IPS-15b (cell line): ENCODE data around the gene DPEP1.
A peak's percentile ranks its signal among the peaks of the same experiment; 100 is the strongest.

Experiments
- H3K27me3 ChIP-seq: one replicate; pipeline ENCODE4 v1.6.1; 2013; ENCODE audit warnings: low read length; ENCODE audit not compliant: control insufficient read depth, insufficient read depth
- H3K36me3 ChIP-seq: one replicate; pipeline ENCODE4 v1.6.1; 2013; ENCODE audit warnings: low read length; ENCODE audit not compliant: control insufficient read depth, insufficient read depth
- H3K4me1 ChIP-seq: one replicate; pipeline ENCODE4 v1.6.1; 2013; ENCODE audit warnings: mild to moderate bottlenecking, low read length; ENCODE audit not compliant: control insufficient read depth, insufficient read depth
- H3K4me3 ChIP-seq: one replicate; pipeline ENCODE4 v1.5.1; 2013; ENCODE audit warnings: low read depth, low read length
- H3K9ac ChIP-seq: one replicate; pipeline ENCODE4 v1.6.1; 2013; ENCODE audit warnings: low read depth, mild to moderate bottlenecking, low read length
- H3K9me3 ChIP-seq: one replicate; pipeline ENCODE4 v1.6.1; 2013; ENCODE audit warnings: mild to moderate bottlenecking, low read length; ENCODE audit not compliant: control insufficient read depth, insufficient read depth

The DPEP1 gene

GRCh38 chr16:89572485-89573205 lies 40.8 kb upstream of the DPEP1 start:
- no peaks in the 10 kb centered on the region for H3K4me1 ChIP-seq
- H3K36me3 ChIP-seq = no peaks in the 10 kb centered on the region
- peaks cover 7% of the 10 kb centered on the region for H3K27me3 ChIP-seq
- H3K9ac ChIP-seq = no peak overlapping the region
- no peak overlapping the region for H3K4me3 ChIP-seq
- no peaks in the 10 kb centered on the region for H3K9me3 ChIP-seq

- peak overlapping the region; percentile 52 for H3K4me3 ChIP-seq
Measured at GRCh38 chr16:89573826-89574680, 39.4 kb upstream of the DPEP1 start.

GRCh38 chr16:89574681-89575246 lies 38.7 kb upstream of the DPEP1 start:
- peak overlapping the region; percentile 16 for H3K9ac ChIP-seq
- peak overlapping the region; percentile 55 for H3K4me3 ChIP-seq
- H3K4me1 ChIP-seq = no peaks in the 10 kb centered on the region
- peaks cover 7% of the 10 kb centered on the region for H3K27me3 ChIP-seq
- H3K36me3 ChIP-seq = peaks cover 7% of the 10 kb centered on the region
- no peaks in the 10 kb centered on the region for H3K9me3 ChIP-seq

More at GRCh38 chr16:89573826-89574680, 39.4 kb upstream of the DPEP1 start:
- Histone ChIP-seq H3K4me1 (no peaks in the 10 kb centered on the region), H3K36me3 (peaks cover under 1% of the 10 kb centered on the region), H3K9ac (peak overlapping the region; percentile 16), H3K9me3 (no peaks in the 10 kb centered on the region), H3K27me3 (peaks cover 7% of the 10 kb centered on the region)

GRCh38 chr16:89575247-89576152 lies 37.9 kb upstream of the DPEP1 start, which contains the start of gene CPNE7:
CPNE7 (plus strand) TSS chr16:89575758; CDS start chr16:89575898, 140 bp downstream.
- H3K27me3 ChIP-seq = peaks cover 7% of the 10 kb centered on the region
- peak within 1 kb of the TSS; percentile 55 for H3K4me3 ChIP-seq
- no peaks in the 10 kb centered on the region for H3K4me1 ChIP-seq
- no peaks in the 10 kb centered on the region for H3K9me3 ChIP-seq
- H3K36me3 ChIP-seq = peaks cover 11% of the 10 kb centered on the region
- H3K9ac ChIP-seq = peak within 1 kb of the TSS; percentile 37

- Histone ChIP-seq H3K4me3 (peak overlapping the region; percentile 55), H3K27me3 (peaks cover 7% of the 10 kb centered on the region), H3K9ac (peak overlapping the region; percentile 37), H3K4me1 (no peaks in the 10 kb centered on the region), H3K36me3 (peaks cover 11% of the 10 kb centered on the region), H3K9me3 (no peaks in the 10 kb centered on the region)
Measured at GRCh38 chr16:89576153-89577054, 37.0 kb upstream of the DPEP1 start.

GRCh38 chr16:89577055-89577759 lies 36.2 kb upstream of the DPEP1 start:
- no peaks in the 10 kb centered on the region for H3K9me3 ChIP-seq
- no peak overlapping the region for H3K9ac ChIP-seq
- no peak overlapping the region for H3K4me3 ChIP-seq
- peaks cover 7% of the 10 kb centered on the region for H3K27me3 ChIP-seq
- H3K4me1 ChIP-seq = no peaks in the 10 kb centered on the region
- peaks cover 11% of the 10 kb centered on the region for H3K36me3 ChIP-seq

- no peak overlapping the region for H3K9ac ChIP-seq
- no peak overlapping the region for H3K4me3 ChIP-seq
- H3K36me3 ChIP-seq = peaks cover 14% of the 10 kb centered on the region
- H3K4me1 ChIP-seq = no peaks in the 10 kb centered on the region
- H3K9me3 ChIP-seq = no peaks in the 10 kb centered on the region
- H3K27me3 ChIP-seq = peaks cover 7% of the 10 kb centered on the region
Measured at GRCh38 chr16:89579351-89579750, 34.1 kb upstream of the DPEP1 start.

- Histone ChIP-seq H3K9me3 (no peaks in the 10 kb centered on the region), H3K9ac (no peak overlapping the region), H3K4me3 (no peak overlapping the region), H3K27me3 (peaks cover 7% of the 10 kb centered on the region), H3K4me1 (no peaks in the 10 kb centered on the region), H3K36me3 (peaks cover 14% of the 10 kb centered on the region)
Measured at GRCh38 chr16:89581045-89581695, 32.3 kb upstream of the DPEP1 start.

GRCh38 chr16:89581861-89582563 lies 31.4 kb upstream of the DPEP1 start:
- Histone ChIP-seq H3K27me3 (peaks cover 4% of the 10 kb centered on the region), H3K4me1 (no peaks in the 10 kb centered on the region), H3K4me3 (no peak overlapping the region), H3K9ac (no peak overlapping the region), H3K36me3 (peaks cover 17% of the 10 kb centered on the region), H3K9me3 (no peaks in the 10 kb centered on the region)
